Measurements from ENCODE around the gene ATP8B2. TPM values are rescaled to one million over a fixed set of nuclear protein-coding genes. Genes with fewer than 3 reads are reported as not detected.
"Not testable (repeated sequence)": the region's sequence is repeated elsewhere in the genome, so short reads cannot be mapped to it uniquely, and the experiment has no call there.

Gene ATP8B2
- polyA plus RNA-seq, 3 donors: 6.4 to 22.7 (median 14.5) TPM

DNA sequence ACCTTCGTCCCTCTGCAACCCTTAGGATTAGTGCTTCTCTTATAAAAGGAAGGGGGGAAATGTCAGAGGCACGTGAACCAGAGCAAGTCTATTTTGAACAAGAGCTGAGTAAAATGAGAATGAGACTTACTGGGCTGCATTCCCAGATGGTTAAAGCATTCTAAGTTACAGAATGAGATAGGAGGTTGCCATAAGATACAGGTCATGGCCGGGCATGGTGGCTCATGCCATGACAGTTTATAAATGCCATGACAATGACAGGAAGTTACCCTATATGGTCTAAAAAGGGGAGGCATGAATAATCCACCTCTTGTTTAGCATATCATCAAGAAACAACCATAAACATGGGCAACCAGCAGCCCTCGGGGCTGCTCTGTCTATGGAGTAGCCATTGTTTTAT is 6.9 kb upstream of the ATP8B2 start:
- WGBS, 3 donors: 71 to 84% (median 79%) methylated on average over 4 of the region's 4 CpGs

DNA sequence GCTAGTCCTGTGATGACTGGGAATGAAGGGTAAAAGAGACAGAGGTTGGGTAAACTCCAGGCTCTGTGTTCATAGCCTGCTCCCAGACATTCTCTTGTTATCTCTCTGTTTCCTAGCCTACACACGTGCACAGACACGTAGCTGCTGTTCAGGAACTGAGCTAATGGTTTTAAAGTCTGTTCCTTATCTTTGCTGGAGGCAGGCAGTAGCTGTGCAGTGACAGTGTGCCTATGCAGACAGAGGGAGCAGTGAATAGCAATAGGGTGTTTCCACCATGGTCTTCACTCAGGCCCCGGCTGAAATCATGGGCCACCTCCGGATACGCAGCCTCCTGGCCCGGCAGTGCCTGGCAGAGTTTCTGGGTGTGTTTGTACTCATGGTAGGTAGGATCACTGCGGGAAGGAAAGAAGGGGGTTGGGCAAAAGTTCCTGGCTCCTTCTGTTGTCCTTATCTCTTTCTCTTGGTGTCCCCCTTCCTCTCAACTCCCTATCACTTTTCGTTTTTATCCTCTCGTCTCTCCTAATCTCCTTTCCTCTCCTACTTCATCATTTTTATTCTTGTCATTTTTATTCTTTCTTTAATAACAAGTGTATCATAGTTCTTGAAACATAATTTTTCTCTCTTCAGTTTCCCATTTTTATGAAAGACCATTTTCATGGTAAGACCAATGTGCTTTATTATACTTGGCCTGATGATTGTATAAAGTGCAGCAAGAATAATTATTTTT is 4.3 kb upstream of the ATP8B2 start, which contains the start of gene AQP10:
AQP10 (plus strand) TSS at position 212 of the 727 bp plus-strand sequence; CDS start at position 275, 63 bp downstream.
- 16 to 24% (median 16%) methylated on average over 9 of the region's 9 CpGs for WGBS, 3 donors
- H3K27ac ChIP-seq (ENCODE audit: low read depth, low read length): no peak within 1 kb of the TSS

More for the DNA sequence above, 6.9 kb upstream of the ATP8B2 start:
- no peak overlapping the region for H3K27ac ChIP-seq (ENCODE audit: low read depth, low read length)

DNA sequence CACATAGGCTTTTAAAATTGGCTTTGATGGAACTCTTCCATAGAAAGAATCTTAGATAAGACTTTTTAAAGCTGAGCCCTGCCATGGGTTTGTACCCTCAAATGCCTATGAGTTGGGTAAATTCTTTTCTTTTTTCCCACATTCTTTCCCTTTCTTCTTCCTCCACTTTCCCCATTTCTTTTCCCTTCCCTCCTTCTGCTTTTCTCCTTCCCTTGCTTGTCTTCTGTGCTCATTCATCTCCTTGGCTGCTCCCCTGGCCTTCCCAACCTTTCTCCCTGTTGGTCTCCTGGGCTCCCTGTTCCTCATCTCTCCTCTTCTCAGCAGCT is 3.8 kb upstream of the ATP8B2 start:
- H3K27ac ChIP-seq (ENCODE audit: low read depth, low read length): not testable (repeated sequence)

DNA sequence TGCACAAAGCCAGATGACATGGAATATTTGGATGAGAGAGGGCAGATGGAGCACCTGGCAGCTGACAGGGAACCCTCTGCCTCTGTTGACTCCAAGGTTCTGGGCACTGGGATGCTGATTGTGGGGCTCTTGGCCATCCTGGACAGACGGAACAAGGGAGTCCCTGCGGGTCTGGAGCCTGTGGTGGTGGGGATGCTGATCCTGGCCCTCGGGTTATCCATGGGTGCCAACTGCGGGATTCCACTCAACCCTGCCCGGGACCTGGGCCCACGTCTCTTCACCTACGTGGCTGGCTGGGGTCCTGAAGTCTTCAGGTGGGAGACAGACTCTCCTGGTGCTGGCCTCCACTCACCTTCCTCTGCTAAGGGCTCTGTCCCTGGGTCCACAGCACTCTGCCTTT is 1.8 kb upstream of the ATP8B2 start:
- WGBS, 3 donors: 76 to 94% (median 93%) methylated on average over 7 of the region's 7 CpGs
- no peak overlapping the region for H3K27ac ChIP-seq (ENCODE audit: low read depth, low read length)

DNA sequence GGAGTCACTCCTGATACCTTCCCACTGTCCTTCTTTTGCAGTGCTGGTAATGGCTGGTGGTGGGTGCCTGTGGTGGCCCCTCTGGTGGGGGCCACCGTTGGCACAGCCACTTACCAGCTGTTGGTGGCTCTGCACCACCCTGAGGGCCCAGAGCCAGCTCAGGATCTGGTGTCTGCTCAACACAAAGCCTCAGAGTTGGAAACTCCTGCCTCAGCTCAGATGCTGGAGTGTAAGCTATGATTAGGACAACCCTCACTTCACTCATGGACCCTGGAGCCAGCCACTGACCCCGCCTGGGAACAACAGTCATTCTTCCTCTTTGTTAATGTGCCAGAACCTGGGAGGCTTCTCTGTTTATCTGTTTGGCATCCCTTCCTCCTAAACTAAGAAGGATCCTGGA is 1.1 kb upstream of the ATP8B2 start:
- 70 to 74% (median 71%) methylated on average over 2 of the region's 2 CpGs for WGBS, 3 donors
- H3K27ac ChIP-seq (ENCODE audit: low read depth, low read length): no peak overlapping the region

DNA sequence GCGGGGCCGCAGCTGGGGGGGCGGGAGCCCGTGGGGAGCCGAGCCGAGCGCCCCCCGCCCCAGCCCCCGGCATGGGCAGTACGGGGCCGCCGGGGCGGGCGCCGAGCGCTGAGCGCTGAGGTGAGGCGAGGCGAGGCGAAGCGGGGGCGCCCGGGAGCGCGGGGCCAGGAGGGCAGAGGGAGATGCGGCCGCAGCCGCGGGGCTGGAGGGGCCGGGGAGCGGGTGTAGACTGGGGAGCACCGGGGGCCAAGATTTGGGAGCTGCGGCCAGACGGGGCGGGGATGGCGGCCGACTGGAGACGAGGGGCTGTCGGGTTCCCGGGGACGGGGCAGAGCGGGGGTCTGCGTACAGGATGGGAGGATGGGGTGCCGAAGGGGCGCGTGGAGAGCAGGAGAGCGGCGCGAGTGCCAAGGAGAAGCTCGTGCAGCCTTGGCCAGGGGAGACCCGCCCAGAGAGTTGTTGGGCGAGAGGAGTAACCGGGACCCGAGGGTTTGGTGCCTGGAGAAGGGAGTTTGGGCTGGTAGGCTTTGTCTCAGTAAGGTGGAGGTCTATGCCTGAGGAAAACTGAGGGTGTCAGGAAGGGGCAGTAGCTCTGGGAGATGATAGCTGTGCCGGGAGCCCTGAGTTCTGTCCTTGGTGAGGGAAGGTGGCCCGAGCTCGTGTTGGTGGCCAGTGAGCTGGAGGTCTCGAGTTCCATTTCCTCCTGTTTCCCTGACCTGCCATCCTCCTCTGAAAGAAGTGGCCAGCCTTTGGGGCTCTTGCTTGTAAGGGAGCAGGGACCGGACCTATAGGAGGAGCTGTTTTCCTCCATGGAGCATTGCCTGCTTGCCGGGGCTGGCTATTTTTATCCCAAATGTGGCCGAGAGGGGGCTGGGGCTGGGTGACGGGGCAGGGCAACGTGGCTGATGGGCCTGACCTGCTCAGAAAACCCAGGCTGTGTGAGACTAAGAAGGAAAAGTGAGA is 539 bp downstream of the ATP8B2 start:
- H3K27ac ChIP-seq (ENCODE audit: low read depth, low read length): no peak overlapping the region
- WGBS, 3 donors: 1 to 2% (median 1%) methylated on average over 58 to 63 of the region's 63 CpGs

DNA sequence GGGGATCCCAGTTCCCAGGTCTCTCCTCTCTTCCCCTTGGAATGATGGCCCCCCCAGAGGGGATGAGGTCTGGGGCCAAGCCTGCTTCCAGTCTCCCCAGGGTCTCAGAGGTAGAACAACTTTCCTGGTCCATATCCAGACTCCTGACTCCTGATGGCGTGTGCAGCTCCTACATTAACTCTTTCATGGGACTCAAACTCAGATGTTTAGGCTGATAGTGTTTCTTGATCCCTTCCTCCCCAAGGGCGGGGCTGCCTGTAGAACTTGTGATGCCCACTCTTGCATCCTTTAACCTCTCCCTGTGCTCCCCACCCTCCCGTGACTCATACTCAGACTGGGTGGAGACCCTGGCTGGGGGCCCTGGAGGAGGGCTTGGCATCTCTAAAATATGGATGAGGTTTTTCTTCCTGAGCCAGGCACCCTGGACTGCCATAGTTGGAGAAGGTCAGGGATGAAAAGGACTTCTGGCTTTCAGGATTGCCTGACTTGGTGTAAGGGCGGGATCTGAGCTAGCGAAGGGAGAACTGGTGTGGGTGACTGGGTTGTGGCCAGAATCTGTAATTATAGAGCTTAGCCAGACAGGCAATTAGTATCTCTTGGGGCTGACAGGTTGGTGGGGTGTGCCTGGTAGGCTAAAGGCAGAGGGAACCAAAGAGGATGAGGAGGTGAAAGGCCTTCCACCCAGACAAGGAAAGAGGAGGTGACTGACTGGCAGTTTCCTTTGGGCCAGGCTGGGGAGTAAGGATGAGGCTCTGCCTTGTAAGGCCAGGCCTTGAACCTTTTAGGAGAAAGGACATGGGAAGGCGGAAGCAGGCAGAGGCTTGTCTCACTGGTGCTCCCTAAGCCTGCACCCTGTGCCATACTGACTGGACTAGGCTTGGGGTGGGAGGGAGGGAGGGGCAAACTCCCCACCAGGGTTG is 1.5 kb downstream of the ATP8B2 start:
- 50 to 64% (median 54%) methylated on average over 6 of the region's 6 CpGs for WGBS, 3 donors
- H3K27ac ChIP-seq (ENCODE audit: low read depth, low read length): peak overlapping the region; percentile 10

DNA sequence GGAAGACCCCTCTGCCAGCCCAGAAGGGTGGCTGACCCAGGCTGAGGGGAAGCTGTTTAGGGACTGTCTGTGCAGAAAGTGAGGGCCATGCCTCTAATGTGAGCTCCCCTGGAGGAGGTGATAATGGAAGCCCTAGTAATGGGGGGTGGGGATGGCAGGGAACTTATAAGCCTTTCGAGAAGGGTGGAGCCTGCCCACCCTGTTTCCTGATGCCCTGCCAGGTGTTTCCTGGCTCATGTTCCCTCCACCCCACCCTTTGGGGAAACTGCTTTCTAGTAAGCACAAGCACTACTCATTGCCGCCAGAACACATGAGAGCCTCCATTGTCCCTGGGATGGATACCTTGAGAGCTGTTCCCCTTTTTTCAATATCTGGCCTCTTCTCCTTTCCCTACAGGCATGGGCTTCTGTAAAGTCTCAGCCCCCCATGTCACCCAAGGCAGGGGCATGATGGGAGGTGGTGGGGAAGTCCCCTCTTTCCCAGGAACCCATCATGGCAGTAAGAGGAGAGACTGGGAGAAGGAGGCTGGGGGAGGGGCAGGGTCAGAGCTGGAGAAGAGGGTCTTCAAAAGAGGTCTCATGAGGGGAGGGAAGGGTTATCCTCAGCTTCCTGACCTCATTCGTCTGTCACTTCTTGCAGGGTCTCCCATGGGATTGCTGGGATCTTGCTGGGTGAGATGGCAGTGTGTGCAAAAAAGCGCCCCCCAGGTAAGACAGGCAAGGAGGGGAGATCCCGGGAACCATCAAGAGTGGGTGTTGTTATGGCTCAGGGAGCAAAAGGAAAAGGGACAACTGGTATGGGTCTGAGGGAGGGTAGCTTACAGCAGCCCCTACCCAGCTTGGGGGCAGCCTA is 2.4 kb downstream of the ATP8B2 start:
- 22 to 31% (median 28%) methylated on average over 5 of the region's 5 CpGs for WGBS, 3 donors
- peak overlapping the region; percentile 10 for H3K27ac ChIP-seq (ENCODE audit: low read depth, low read length)

DNA sequence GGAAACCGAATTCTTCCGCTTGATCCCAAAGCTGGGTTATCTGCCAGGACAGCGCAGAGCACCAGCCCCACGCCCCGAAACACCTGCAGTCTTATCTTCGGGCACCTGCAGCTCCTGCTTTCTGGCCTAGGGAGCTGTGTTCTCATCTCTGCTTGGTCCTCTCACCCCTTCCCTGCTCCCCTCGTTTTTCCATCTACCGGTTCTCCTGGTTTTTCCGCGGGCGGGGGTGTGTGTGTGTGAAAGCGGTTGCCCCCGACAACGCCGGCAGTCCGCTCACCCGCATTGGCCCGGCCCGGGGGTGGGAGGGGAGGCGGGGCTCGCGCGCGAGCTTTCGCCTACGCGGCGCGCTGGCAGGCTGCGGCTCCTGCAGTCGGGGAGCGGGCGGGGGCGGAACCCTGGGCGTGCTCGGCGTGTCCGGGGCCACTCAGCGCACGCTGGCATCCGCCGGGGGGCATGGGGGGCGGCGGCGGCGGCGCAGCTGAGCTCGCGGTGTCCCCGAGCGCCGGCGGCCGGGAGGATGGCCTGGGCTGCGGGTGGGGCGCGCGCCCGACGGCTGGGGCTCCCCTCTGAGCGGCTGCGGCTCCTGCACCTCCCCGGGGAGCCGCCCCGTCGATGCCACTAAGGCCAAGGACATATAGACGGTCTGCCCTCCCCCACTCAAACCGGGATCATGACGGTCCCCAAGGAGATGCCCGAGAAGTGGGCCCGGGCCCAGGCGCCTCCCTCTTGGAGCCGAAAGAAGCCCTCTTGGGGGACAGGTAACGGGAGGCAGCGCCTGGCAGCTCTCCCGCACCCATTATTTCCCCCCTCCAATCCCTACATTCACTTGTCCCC is 3.2 kb downstream of the ATP8B2 start:
- 3 to 5% (median 4%) methylated on average over 33 to 76 of the region's 76 CpGs for WGBS, 3 donors
- no peak overlapping the region for H3K27ac ChIP-seq (ENCODE audit: low read depth, low read length)

DNA sequence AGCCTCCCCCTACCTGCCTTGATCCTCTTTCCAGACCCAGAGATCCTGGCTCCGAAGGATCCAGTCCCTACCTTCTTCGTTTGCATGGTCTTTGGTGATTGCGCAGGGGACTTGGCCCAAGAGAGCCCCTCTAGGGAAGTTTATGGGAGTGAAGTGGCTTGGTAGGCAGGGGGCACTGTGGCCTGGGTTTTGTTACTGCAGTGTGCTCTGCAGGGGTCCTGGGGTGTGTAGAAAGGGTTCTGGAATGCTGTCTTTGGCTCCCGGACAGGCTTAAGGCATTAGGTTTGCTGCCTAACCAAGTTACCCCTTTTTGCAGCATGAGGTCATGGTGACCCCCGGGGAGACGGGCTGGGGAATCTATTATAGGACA is 3.8 kb downstream of the ATP8B2 start:
- WGBS, 3 donors: 65 to 76% (median 72%) methylated on average over 6 of the region's 6 CpGs
- H3K27ac ChIP-seq (ENCODE audit: low read depth, low read length): no peak overlapping the region

DNA sequence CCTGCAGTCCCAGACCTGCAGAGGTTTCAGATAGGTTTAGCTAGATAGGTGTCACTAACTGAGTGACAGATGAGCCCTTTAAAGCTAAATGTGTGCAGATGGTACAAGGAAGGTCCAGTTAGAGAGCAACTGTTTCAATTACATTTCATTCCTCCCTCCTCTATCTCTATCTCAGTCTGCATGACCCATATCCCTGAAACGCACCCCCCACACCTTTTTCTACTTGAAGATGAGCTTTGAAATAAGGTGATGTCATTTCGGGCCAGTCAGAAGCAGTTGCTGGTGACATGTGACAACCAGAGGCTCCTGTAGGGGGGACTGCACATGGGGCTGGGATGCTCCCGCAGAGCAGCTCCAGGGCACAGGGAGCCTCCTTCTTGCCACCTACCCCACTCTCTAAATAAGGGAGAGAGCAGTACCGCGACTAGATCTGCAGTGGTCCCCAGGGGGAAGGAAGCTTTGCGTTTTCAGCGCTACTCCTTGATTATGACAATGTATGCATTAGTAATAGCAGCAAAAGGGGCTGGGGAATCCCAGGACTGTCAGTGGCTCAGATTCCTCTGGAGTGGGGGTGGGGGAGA is 4.3 kb downstream of the ATP8B2 start:
- WGBS, 3 donors: 77 to 83% (median 78%) methylated on average over 7 of the region's 7 CpGs
- H3K27ac ChIP-seq (ENCODE audit: low read depth, low read length): no peak overlapping the region

DNA sequence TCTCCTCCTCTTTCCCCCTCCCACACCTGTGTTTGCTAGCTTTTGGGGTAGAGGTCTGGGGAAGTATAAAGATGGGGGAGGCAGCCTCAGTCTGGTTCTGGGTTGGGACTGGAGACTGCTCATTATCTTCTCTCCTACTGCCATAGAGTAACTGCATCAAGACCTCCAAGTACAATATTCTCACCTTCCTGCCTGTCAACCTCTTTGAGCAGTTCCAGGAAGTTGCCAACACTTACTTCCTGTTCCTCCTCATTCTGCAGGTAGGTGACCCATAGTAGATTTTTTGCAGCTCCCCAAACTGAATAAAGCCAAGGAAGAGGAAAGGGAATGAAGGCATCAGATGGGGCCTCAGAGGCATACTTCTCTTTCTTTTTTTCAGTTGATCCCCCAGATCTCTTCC is 5.3 kb downstream of the ATP8B2 start:
- H3K27ac ChIP-seq (ENCODE audit: low read depth, low read length): no peak overlapping the region

DNA sequence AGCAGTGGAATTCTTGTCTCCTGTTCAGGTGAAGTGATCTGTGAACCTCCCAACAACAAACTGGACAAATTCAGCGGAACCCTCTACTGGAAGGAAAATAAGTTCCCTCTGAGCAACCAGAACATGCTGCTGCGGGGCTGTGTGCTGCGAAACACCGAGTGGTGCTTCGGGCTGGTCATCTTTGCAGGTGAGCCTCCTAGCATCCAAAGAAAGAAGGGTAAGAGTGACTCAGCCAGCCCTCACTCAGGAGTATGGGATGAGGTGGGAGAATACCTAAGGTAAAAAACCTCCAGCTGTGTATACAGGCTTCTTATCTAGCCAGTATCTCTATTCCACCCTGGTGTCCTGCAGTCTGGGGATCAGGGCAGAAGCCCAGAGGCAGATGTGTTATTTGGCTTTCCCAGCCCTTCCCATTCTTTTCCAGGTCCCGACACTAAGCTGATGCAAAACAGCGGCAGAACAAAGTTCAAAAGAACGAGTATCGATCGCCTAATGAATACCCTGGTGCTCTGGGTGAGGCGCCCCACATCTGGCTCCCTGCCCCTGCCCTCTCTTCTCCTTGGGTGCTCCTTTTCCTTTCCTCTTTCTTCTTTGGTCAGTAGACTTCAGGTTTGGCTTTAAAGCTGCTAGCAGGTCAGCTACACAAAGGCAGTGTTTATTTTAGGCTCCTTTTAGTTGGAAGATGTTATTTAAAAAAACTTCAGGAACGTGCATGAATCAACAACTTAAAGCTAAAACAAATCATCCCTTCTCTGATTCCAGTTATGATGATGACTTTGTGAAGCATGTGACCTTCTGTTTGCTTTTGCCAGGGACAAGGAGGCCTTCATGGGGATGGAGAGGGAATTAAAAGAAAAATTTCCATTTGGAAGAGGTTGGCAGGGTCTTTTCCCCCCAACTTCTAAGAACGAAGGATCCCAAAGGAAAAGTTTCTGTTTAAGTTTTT is 9.0 kb downstream of the ATP8B2 start:
- 60 to 79% (median 71%) methylated on average over 13 of the region's 13 CpGs for WGBS, 3 donors
- H3K27ac ChIP-seq (ENCODE audit: low read depth, low read length): no peak overlapping the region

DNA sequence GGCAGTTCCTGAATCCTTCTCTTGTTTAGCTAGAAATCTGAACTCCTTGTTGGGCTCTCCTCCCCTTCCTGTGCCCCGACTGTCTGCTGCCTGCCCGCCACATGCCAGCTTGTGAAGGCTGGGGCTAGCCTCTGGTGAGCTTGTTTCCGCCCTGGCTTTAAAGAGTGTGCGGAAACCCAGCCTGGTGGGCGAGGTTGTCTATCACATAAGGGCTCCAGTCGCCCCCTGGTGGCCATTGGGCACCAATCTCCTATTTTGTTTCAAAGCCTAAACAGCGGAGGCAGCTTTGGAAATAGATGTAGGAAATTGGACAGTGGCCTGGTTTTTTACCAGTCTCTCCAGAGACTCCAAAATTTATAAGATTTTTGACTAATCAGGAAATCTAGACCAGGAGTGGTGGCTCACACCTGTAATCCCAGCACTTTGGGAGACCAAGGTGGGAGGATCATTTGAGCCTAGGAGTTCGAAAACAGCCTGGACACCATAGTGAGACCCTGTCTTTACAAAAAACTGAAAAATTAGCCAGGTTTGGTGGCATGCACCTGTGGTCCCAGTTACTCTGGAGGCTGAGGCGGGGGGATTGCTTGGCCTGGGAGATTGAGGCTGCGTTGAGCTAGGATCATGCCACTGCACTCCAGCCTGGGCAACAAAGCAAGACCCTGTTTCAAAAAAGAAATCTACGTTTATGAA is 9.8 kb downstream of the ATP8B2 start:
- no peak overlapping the region for H3K27ac ChIP-seq (ENCODE audit: low read depth, low read length)
- WGBS, 3 donors: 34 to 40% (median 37%) methylated on average over 11 of the region's 11 CpGs

DNA sequence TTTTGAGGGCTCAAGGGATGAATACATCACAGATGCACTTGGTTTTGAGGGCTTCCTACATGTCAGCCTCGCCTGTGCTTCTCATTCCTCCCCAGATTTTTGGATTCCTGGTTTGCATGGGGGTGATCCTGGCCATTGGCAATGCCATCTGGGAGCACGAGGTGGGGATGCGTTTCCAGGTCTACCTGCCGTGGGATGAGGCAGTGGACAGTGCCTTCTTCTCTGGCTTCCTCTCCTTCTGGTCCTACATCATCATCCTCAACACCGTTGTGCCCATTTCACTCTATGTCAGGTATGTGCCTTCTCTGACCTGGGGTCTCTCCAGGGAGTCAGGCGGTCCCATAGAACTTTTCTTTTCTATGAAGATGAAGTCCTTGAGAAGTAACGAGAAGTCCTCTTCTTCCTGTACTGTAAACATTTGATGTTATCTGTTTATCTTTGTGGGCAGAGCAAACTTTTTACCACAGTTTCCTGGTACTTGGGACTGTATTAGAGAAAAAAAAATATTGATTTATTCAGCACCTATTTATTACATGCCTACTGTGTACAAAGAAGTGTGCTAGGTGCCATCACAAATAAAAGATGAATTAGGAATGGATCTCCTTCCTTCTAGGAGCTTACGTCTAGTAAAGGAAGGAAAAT is 12.0 kb downstream of the ATP8B2 start:
- H3K27ac ChIP-seq (ENCODE audit: low read depth, low read length): no peak overlapping the region
- 84 to 89% (median 86%) methylated on average over 8 of the region's 8 CpGs for WGBS, 3 donors

Measured in adipose tissue (tissue), 3 donors.